MM.1S (cell line): Measurements from ENCODE around the gene UCN2.

ENCODE experiments used
- DNase-seq: peaks from one replicate; pipeline ENCODE4 v3.0.0-alpha.2; 2015
- H2AFZ ChIP-seq: fragments of 300-600 bp; sonication (generic); 2 replicates; pipeline ENCODE4 v1.6.0; 2016; ENCODE audit warnings: antibody characterized with exemption, low read length
- H3F3A ChIP-seq: fragments of 300-600 bp; sonication (generic); 2 replicates; pipeline ENCODE4 v1.6.1; 2016; ENCODE audit warnings: mild to moderate bottlenecking, antibody characterized with exemption, low read length, moderate library complexity, mixed read lengths; ENCODE audit not compliant: insufficient read depth
- H3K27ac ChIP-seq: fragments of 300-600 bp; sonication (generic); 2 replicates; pipeline ENCODE4 v1.5.1; 2016; ENCODE audit warnings: mild to moderate bottlenecking, low read length
- H3K27me3 ChIP-seq: fragments of 300-600 bp; sonication (generic); replicated peaks from 2 replicates; pipeline ENCODE4 v1.6.0; 2016; ENCODE audit warnings: low read length; ENCODE audit not compliant: insufficient read depth
- H3K36me3 ChIP-seq: fragments of 300-600 bp; sonication (generic); replicated peaks from 2 replicates; pipeline ENCODE4 v1.6.1; 2016; ENCODE audit warnings: mild to moderate bottlenecking, low read length, mixed read lengths; ENCODE audit not compliant: insufficient read depth
- H3K4me1 ChIP-seq: fragments of 300-600 bp; sonication (generic); 2 replicates; pipeline ENCODE4 v1.6.1; 2016; ENCODE audit warnings: low read length, mixed read lengths
- H3K4me2 ChIP-seq: fragments of 300-600 bp; sonication (generic); 2 replicates; pipeline ENCODE4 v1.6.0; 2016; ENCODE audit warnings: low read depth, low read length
- H3K4me3 ChIP-seq: fragments of 300-600 bp; sonication (generic); 2 replicates; pipeline ENCODE4 v1.5.1; 2016; ENCODE audit warnings: low read length, mixed read lengths
- H3K79me2 ChIP-seq: fragments of 300-600 bp; sonication (generic); 2 replicates; pipeline ENCODE4 v1.6.1; 2016; ENCODE audit warnings: mixed run types, low read length, mixed read lengths
- H3K9ac ChIP-seq: fragments of 300-600 bp; sonication (generic); 2 replicates; pipeline ENCODE4 v1.6.1; 2016; ENCODE audit warnings: low read length, mixed read lengths
- H3K9me2 ChIP-seq: fragments of 300-600 bp; sonication (generic); replicated peaks from 2 replicates; pipeline ENCODE4 v1.6.1; 2016; ENCODE audit warnings: mild to moderate bottlenecking, low read length, mixed read lengths; ENCODE audit not compliant: insufficient read depth
- H3K9me3 ChIP-seq: fragments of 300-600 bp; sonication (generic); replicated peaks from 2 replicates; pipeline ENCODE4 v1.6.1; 2016; ENCODE audit warnings: mild to moderate bottlenecking, low read length, mixed read lengths; ENCODE audit not compliant: insufficient read depth
- H4K20me1 ChIP-seq: fragments of 300-600 bp; sonication (generic); 2 replicates; pipeline ENCODE4 v1.6.1; 2016; ENCODE audit warnings: mild to moderate bottlenecking, low read length, moderate library complexity, mixed read lengths; ENCODE audit not compliant: insufficient read depth
- EZH2 ChIP-seq: fragments of 300-600 bp; sonication (generic); optimal IDR thresholded peaks from 2 replicates; pipeline ENCODE3; 2017; ENCODE audit warnings: low read depth, mild to moderate bottlenecking, antibody characterized with exemption, low read length, mixed read lengths
- EZH2phosphoT487 ChIP-seq: fragments of 300-600 bp; sonication (generic); IDR thresholded peaks from 2 replicates; pipeline ENCODE4 v1.6.1; 2018; ENCODE audit warnings: antibody characterized with exemption, low read length
- TF ChIP-seq, protein P1 (sequence below): fragments of 300-600 bp; sonication (generic); IDR thresholded peaks from 2 replicates; pipeline ENCODE4 v1.5.1; 2016; ENCODE audit warnings: antibody characterized with exemption, low read length, mixed read lengths

The UCN2 gene

DNA sequence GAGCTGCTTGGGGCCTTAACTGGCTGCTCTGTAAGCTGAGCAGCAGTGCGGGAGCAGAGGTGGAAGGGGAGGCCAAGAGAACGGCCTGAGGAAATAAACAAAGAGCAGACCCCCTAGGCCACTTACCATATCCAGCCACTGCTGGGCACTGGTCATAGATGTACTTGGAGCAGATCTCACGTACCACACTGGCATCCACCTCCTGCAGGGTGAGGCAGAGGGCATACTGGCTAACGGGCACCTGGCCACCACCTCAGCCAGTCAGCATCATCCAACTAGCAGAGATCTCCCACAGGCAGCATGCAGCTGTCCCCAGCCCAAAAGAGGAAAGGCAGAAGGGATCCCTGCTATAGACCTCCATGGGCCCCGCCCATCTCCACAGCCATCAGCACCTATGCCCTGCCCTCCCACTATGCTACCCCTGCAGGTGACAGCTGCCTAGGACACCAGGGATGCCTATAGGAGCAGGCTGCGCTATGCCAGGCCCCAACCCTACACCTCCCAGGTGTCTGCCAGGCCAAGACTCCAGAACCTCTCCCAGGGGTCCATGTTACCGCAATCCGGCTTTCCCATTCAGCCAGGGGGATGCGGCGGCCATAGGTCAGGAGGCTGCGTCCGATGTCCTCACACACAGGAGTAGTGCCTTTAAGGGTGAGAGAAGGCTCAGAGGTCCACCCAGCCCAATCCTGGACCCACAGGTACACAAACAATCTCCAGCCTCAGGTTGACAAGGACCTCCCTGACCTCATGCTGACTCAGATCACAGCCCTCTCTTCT, 36.1 kb upstream of the UCN2 start:
- Histone ChIP-seq H3K4me3 (no peak overlapping the region), H4K20me1 (no peaks in the 10 kb centered on the region), H3K9ac (no peak overlapping the region), H3K9me2 (no peaks in the 10 kb centered on the region), H3K4me1 (no peaks in the 10 kb centered on the region), H3K9me3 (no peaks in the 10 kb centered on the region), H3K79me2 (no peaks in the 10 kb centered on the region), H3K27me3 (peaks cover under 1% of the 10 kb centered on the region; the same call in 1 of the 2 replicates), H3K36me3 (no peaks in the 10 kb centered on the region; the same call in 1 of the 2 replicates), H3K27ac (no peak overlapping the region), H2AFZ (no peak overlapping the region), H3F3A (no peaks in the 10 kb centered on the region), H3K4me2 (no peak overlapping the region)
- DNase-seq = no peak
- TF ChIP-seq, protein P1, sequence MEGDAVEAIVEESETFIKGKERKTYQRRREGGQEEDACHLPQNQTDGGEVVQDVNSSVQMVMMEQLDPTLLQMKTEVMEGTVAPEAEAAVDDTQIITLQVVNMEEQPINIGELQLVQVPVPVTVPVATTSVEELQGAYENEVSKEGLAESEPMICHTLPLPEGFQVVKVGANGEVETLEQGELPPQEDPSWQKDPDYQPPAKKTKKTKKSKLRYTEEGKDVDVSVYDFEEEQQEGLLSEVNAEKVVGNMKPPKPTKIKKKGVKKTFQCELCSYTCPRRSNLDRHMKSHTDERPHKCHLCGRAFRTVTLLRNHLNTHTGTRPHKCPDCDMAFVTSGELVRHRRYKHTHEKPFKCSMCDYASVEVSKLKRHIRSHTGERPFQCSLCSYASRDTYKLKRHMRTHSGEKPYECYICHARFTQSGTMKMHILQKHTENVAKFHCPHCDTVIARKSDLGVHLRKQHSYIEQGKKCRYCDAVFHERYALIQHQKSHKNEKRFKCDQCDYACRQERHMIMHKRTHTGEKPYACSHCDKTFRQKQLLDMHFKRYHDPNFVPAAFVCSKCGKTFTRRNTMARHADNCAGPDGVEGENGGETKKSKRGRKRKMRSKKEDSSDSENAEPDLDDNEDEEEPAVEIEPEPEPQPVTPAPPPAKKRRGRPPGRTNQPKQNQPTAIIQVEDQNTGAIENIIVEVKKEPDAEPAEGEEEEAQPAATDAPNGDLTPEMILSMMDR = no peak
- no peak for TF ChIP-seq EZH2phosphoT487
- TF ChIP-seq EZH2 = no peak

- Histone ChIP-seq H3K9me2 (no peaks in the 10 kb centered on the region), H2AFZ (no peak overlapping the region), H3K79me2 (no peaks in the 10 kb centered on the region), H3K27me3 (peaks cover 7% of the 10 kb centered on the region), H3F3A (no peaks in the 10 kb centered on the region), H3K4me1 (no peaks in the 10 kb centered on the region), H3K27ac (no peak overlapping the region), H3K36me3 (no peaks in the 10 kb centered on the region), H4K20me1 (no peaks in the 10 kb centered on the region), H3K4me3 (no peak overlapping the region), H3K9me3 (no peaks in the 10 kb centered on the region), H3K9ac (no peak overlapping the region), H3K4me2 (no peak overlapping the region)
- no peak for DNase-seq
- no peak for TF ChIP-seq EZH2
- TF ChIP-seq, protein P1 = no peak
- no peak for TF ChIP-seq EZH2phosphoT487
These were observed 35.5 kb upstream of the UCN2 start for GRCh38 chr3:48599077-48599501.

DNA sequence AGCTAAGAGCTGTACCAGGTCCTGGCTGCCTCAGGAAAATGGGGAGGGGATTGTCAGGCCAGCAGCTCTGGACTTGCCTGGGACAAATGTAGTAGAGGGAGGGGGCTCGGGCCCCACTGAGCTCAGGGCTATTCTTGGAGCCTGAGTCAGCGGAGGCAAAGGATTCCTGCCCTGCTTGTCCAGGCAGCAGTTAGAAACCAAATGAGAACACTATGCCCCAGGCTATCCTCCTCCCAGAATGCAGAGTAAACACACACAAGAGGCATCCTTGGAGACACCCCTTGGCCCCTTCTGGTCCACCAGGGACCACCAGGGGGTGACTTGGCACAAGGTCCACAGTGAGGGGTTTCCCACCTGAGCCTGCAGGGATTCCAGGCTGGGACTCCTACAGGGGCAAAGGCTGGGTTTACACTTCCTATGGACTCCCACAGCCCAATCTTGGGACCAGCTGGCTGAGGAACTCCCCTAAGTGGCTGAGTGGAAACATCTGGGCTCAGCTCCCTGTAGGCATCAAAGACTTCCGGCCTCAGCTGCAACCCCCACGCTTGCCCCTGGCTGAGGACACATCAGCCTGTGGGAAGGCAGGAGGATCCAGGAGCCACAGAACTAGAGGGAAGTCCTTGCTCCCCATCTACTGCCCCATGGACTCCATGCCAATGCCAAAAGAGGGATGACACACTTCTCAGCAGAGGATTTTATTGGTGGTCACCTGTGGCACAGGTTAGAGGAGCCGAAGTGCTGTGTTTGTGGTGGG, 34.9 kb upstream of the UCN2 start:
- Histone ChIP-seq H3F3A (no peaks in the 10 kb centered on the region), H3K79me2 (no peaks in the 10 kb centered on the region), H3K27me3 (peaks cover 13% of the 10 kb centered on the region), H3K4me2 (no peak overlapping the region), H3K4me1 (no peaks in the 10 kb centered on the region), H2AFZ (no peak overlapping the region), H3K9me2 (no peaks in the 10 kb centered on the region), H3K27ac (no peak overlapping the region), H3K4me3 (no peak overlapping the region), H3K9ac (no peak overlapping the region), H4K20me1 (no peaks in the 10 kb centered on the region), H3K36me3 (no peaks in the 10 kb centered on the region), H3K9me3 (no peaks in the 10 kb centered on the region)
- no peak for DNase-seq
- no peak for TF ChIP-seq EZH2
- no peak for TF ChIP-seq EZH2phosphoT487
- TF ChIP-seq, protein P1 = no peak
